GM12874 (cell line): ENCODE measurements around the gene MARS1.

Source experiments
- TF ChIP-seq, protein P1 (sequence below): IDR thresholded peaks from 2 replicates; pipeline ENCODE4 v1.5.1; 2011; ENCODE audit warnings: low read depth, mild to moderate bottlenecking, control low read depth, low read length, moderate library complexity; ENCODE audit not compliant: insufficient read depth

Gene MARS1

DNA sequence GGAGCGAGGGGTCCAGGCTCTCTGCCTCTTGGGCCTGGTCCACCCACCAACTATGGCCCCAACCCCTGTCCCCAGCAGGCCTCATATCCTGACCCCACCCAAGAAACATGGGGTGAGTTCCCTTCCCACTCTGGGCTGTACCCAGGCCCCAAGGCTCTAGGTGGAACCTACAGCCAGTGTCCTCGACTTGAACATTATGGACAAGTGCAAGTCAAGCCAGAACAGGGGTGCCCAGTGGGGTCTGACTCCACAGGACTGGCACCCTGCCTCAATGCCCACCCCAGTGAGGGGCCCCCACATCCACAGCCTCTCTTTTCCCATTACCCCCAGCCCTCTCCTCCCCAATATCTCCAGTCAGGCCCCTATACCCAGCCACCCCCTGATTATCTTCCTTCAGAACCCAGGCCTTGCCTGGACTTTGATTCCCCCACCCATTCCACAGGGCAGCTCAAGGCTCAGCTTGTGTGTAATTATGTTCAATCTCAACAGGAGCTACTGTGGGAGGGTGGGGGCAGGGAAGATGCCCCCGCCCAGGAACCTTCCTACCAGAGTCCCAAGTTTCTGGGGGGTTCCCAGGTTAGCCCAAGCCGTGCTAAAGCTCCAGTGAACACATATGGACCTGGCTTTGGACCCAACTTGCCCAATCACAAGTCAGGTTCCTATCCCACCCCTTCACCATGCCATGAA, 16.8 kb upstream of the MARS1 start:
- TF ChIP-seq, protein P1, sequence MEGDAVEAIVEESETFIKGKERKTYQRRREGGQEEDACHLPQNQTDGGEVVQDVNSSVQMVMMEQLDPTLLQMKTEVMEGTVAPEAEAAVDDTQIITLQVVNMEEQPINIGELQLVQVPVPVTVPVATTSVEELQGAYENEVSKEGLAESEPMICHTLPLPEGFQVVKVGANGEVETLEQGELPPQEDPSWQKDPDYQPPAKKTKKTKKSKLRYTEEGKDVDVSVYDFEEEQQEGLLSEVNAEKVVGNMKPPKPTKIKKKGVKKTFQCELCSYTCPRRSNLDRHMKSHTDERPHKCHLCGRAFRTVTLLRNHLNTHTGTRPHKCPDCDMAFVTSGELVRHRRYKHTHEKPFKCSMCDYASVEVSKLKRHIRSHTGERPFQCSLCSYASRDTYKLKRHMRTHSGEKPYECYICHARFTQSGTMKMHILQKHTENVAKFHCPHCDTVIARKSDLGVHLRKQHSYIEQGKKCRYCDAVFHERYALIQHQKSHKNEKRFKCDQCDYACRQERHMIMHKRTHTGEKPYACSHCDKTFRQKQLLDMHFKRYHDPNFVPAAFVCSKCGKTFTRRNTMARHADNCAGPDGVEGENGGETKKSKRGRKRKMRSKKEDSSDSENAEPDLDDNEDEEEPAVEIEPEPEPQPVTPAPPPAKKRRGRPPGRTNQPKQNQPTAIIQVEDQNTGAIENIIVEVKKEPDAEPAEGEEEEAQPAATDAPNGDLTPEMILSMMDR: no peak

DNA sequence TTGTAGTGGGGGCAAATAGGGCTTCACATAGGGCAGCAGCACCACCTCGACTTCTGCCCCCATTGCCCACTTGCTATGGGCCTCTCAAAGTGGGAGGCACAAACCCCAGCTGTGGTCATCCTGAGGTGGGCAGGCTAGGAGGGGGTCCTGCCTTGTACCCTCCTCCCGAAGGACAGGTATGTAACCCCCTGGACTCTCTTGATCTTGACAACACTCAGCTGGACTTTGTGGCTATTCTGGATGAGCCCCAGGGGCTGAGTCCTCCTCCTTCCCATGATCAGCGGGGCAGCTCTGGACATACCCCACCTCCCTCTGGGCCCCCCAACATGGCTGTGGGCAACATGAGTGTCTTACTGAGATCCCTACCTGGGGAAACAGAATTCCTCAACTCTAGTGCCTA, 16.2 kb upstream of the MARS1 start:
- TF ChIP-seq, protein P1: no peak

DNA sequence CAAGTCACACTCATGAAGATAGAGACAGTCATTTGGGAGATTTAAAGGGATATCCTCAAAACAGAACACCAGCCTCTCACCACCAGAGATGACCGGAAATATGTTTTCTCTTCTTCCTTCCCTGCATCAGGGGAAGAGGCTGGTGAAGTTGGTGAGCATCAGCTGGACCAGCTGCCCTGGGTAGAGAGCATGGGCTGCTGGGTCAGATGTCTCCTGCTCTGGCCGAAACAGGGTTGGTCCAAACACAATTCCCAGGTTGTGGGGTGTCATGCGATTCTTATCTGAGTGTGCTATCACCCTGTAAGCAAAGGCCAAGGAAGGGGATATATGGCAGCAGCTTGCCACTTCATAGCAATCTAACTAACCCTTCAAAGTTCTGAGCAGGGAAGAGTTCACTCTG, 15.5 kb upstream of the MARS1 start:
- TF ChIP-seq, protein P1: no peak

DNA sequence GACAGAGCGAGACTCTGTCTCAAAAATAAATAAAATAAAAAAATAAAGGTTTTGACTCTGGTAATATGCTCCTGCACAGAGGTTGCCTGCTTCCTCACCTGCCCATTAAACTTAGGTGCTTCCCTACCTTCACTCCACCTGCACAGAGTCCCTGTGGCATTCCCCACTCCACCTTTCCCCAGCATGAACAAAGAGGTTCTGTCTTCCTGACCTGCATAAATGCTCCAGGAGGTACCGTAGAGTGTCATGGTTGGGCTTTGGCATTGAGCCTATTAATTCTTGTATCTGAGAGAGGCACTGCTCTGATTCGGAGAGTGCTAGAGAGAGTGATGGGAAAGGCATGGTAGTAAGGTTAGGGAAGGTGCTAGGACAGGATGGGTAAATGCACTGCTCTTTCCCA, 14.5 kb upstream of the MARS1 start:
- TF ChIP-seq, protein P1: no peak

DNA sequence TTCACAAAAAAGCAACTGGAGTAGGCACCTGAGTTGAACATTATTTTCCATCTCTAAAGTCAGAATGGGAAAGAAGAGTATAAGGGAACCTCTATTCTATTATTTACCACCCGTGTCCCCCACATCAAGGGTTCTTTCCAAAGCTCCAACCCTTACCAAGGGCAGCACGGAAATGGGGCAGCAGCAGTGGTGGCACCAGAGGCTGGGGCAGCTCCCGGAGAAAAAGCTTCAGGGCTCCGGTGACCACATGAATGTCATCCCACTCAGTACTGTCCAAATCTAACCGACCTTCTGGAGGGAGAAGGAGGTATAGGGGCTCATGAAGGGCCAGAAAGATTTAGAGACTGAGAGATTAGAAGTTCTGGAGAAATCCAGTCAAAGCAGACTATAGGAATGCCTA, 14.0 kb upstream of the MARS1 start:
- TF ChIP-seq, protein P1: no peak

DNA sequence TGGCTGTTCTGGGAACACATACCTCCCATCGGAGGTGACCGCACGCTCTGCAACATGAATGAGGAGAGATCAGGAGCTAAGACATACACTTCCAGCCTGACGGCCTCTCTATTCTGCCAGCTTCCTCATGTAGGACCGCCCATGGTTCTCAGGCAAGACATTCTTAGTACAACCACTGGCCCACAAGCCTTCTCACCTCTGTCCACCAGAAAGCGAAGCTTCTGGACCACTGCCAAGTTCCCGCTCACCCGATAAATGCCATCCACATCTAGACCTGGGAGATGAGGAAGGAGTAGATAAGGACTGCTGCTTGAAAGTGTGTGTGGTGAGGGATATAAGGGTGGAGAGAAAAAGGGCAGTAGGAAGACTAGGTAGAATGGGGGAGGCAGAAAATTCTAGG, 13.4 kb upstream of the MARS1 start:
- TF ChIP-seq, protein P1: no peak

DNA sequence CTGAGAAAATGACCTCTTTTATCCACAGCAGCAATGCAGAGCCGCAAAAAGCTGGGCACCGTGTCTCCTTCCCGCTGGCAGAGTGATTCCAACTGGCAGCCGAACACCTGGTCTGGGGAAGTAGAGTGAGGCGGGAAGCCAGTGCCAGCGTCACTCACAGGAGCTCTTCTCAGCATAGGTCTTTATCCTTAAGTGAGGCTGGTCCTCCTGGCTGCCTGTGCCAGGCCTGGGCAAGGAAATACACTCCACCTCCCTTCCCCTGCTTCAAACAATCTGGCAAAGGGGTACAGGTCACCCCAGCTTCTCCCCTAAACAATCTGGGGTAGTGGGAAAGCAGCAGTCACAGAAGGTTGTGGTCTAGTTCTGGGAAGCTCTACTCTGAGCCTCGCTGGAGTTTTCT, 13.0 kb upstream of the MARS1 start:
- TF ChIP-seq, protein P1: no peak
